WTC11 (cell line): ENCODE measurements around the gene DEXI.

Experiments
- CBFB ChIP-seq: sonication (generic); formaldehyde crosslinking; IDR thresholded peaks from 2 replicates; pipeline ENCODE4 v1.8.1; 2022; ENCODE audit warnings: mild to moderate bottlenecking, low read depth, missing genetic modification reagents
- ELF4 ChIP-seq: sonication (generic); formaldehyde crosslinking; IDR thresholded peaks from 2 replicates; pipeline ENCODE4 v1.8.1; 2022; ENCODE audit warnings: low read depth, mild to moderate bottlenecking, moderate library complexity, missing genetic modification reagents
- GABPB1 ChIP-seq: sonication (generic); formaldehyde crosslinking; IDR thresholded peaks from 2 replicates; pipeline ENCODE4 v1.8.1; 2023; ENCODE audit warnings: mild to moderate bottlenecking, missing genetic modification reagents
- JUN ChIP-seq: sonication (generic); formaldehyde crosslinking; IDR thresholded peaks from 2 replicates; pipeline ENCODE4 v1.8.0; 2023; ENCODE audit warnings: mild to moderate bottlenecking, missing genetic modification reagents
- PRDM15 ChIP-seq: sonication (generic); formaldehyde crosslinking; IDR thresholded peaks from 2 replicates; pipeline ENCODE4 v1.8.0; 2022; ENCODE audit warnings: missing genetic modification reagents
- TF ChIP-seq, protein P1 (sequence below): fragments of 200-600 bp; IDR thresholded peaks from 2 replicates; pipeline ENCODE4 v1.8.0; 2022; ENCODE audit warnings: antibody characterized with exemption

DNA sequence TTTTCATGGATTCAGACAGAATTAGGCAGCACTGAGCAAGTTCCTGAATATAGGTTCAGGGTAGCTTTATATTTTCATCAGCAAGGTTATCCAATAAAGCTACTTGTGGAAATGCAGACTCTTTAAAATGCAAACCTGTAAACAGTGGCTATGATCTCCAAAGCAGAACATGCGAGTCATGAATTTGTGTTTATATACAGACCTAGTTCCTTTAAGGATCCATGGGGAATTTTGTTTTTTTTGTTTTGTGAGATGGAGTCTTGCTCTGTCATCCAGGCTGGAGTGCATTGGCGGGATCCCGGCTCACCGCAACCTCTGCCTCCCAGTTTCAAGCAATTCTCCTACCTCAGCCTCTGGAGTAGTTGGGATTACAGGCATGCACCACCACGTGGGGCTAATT lies 16.9 kb upstream of the DEXI start:
- no peak for TF ChIP-seq PRDM15 (CRISPR knock-in tag)
- TF ChIP-seq, protein P1, sequence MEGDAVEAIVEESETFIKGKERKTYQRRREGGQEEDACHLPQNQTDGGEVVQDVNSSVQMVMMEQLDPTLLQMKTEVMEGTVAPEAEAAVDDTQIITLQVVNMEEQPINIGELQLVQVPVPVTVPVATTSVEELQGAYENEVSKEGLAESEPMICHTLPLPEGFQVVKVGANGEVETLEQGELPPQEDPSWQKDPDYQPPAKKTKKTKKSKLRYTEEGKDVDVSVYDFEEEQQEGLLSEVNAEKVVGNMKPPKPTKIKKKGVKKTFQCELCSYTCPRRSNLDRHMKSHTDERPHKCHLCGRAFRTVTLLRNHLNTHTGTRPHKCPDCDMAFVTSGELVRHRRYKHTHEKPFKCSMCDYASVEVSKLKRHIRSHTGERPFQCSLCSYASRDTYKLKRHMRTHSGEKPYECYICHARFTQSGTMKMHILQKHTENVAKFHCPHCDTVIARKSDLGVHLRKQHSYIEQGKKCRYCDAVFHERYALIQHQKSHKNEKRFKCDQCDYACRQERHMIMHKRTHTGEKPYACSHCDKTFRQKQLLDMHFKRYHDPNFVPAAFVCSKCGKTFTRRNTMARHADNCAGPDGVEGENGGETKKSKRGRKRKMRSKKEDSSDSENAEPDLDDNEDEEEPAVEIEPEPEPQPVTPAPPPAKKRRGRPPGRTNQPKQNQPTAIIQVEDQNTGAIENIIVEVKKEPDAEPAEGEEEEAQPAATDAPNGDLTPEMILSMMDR = no peak
- no peak for TF ChIP-seq CBFB
- no peak for TF ChIP-seq ELF4 (CRISPR knock-in tag)
- no peak for TF ChIP-seq JUN (CRISPR knock-in tag)
- no peak for TF ChIP-seq GABPB1 (CRISPR knock-in tag)
